ENCODE measurements around the gene CDC16.
"Not testable (repeated sequence)": the region's sequence is repeated elsewhere in the genome, so short reads cannot be mapped to it uniquely, and the experiment has no call there.

Gene CDC16

GRCh38 chr13:114227528-114227927, 7.2 kb upstream of the CDC16 start:
- no peak for DNase-seq (ENCODE audit: low spot score)

- no peak for DNase-seq (ENCODE audit: low spot score)
Measured at GRCh38 chr13:114228176-114228575, 6.5 kb upstream of the CDC16 start.

GRCh38 chr13:114229506-114229905, 5.2 kb upstream of the CDC16 start:
- DNase-seq (ENCODE audit: low spot score): no peak

GRCh38 chr13:114230117-114230516, 4.6 kb upstream of the CDC16 start:
- no peak for DNase-seq (ENCODE audit: low spot score)

GRCh38 chr13:114230575-114230974, 4.1 kb upstream of the CDC16 start:
- no peak for DNase-seq (ENCODE audit: low spot score)

GRCh38 chr13:114231886-114232285, 2.8 kb upstream of the CDC16 start:
- DNase-seq (ENCODE audit: low spot score): no peak

GRCh38 chr13:114234266-114234644, 442 bp upstream of the CDC16 start:
- no peak for DNase-seq (ENCODE audit: low spot score)

GRCh38 chr13:114235697-114236096, 1.0 kb downstream of the CDC16 start:
- DNase-seq (ENCODE audit: low spot score): no peak

GRCh38 chr13:114236227-114236626, 1.5 kb downstream of the CDC16 start:
- DNase-seq (ENCODE audit: low spot score): no peak

GRCh38 chr13:114237415-114238112, 2.9 kb downstream of the CDC16 start:
- no peak for DNase-seq (ENCODE audit: low spot score)

GRCh38 chr13:114241918-114242317, 7.2 kb downstream of the CDC16 start:
- no peak for DNase-seq (ENCODE audit: low spot score)

GRCh38 chr13:114243971-114244370, 9.3 kb downstream of the CDC16 start:
- DNase-seq (ENCODE audit: low spot score): no peak

GRCh38 chr13:114244637-114245036, 9.9 kb downstream of the CDC16 start:
- DNase-seq (ENCODE audit: low spot score): no peak

- no peak for DNase-seq (ENCODE audit: low spot score)
Measured at GRCh38 chr13:114248011-114248410, 13.3 kb downstream of the CDC16 start.

GRCh38 chr13:114249077-114249476, 14.4 kb downstream of the CDC16 start:
- no peak for DNase-seq (ENCODE audit: low spot score)

- DNase-seq (ENCODE audit: low spot score): not testable (repeated sequence)
Measured at GRCh38 chr13:114251639-114252440, 17.1 kb downstream of the CDC16 start.

- DNase-seq (ENCODE audit: low spot score): no peak
Measured at GRCh38 chr13:114256547-114256946, 21.9 kb downstream of the CDC16 start.

- no peak for DNase-seq (ENCODE audit: low spot score)
Measured at GRCh38 chr13:114257014-114257413, 22.3 kb downstream of the CDC16 start.

GRCh38 chr13:114258589-114258988, 23.9 kb downstream of the CDC16 start:
- DNase-seq (ENCODE audit: low spot score): no peak

GRCh38 chr13:114259374-114259773, 24.7 kb downstream of the CDC16 start:
- DNase-seq (ENCODE audit: low spot score): no peak

- DNase-seq (ENCODE audit: low spot score): no peak
Measured at GRCh38 chr13:114259974-114260373, 25.3 kb downstream of the CDC16 start.

- DNase-seq (ENCODE audit: low spot score): no peak
Measured at GRCh38 chr13:114260814-114261213, 26.1 kb downstream of the CDC16 start.

- no peak for DNase-seq (ENCODE audit: low spot score)
Measured at GRCh38 chr13:114261328-114261965, 26.8 kb downstream of the CDC16 start.
